ENCODE data around the gene RBKS.
A peak's percentile ranks its signal among the peaks of the same experiment; 100 is the strongest.
"Not testable (repeated sequence)": the region's sequence is repeated elsewhere in the genome, so short reads cannot be mapped to it uniquely, and the experiment has no call there.

RBKS gene

GRCh38 chr2:27903649-27904404 is 13.6 kb upstream of the RBKS start:
- no peak for DNase-seq

GRCh38 chr2:27903018-27903417 is 12.8 kb upstream of the RBKS start:
- DNase-seq, result no peak

GRCh38 chr2:27902098-27902497 is 11.9 kb upstream of the RBKS start:
- no peak for DNase-seq

GRCh38 chr2:27901234-27901633 is 11.0 kb upstream of the RBKS start:
- no peak for DNase-seq

- DNase-seq, result no peak
Observed at GRCh38 chr2:27897717-27898116, 7.5 kb upstream of the RBKS start.

- no peak for DNase-seq
Observed at GRCh38 chr2:27893006-27893405, 2.8 kb upstream of the RBKS start.

GRCh38 chr2:27891673-27892105 is 1.5 kb upstream of the RBKS start:
- DNase-seq, result no peak

GRCh38 chr2:27890924-27891672 is 911 bp upstream of the RBKS start:
- peak; percentile 67 for DNase-seq

- DNase-seq, result no peak
Observed at GRCh38 chr2:27889774-27890145, 427 bp downstream of the RBKS start.

GRCh38 chr2:27888790-27889189 is 1.4 kb downstream of the RBKS start:
- no peak for DNase-seq

GRCh38 chr2:27887830-27888229 is 2.4 kb downstream of the RBKS start:
- no peak for DNase-seq

- no peak for DNase-seq
Observed at GRCh38 chr2:27887111-27887510, 3.1 kb downstream of the RBKS start.

- DNase-seq, result no peak
Observed at GRCh38 chr2:27886322-27886721, 3.9 kb downstream of the RBKS start.

- no peak for DNase-seq
Observed at GRCh38 chr2:27885661-27886060, 4.5 kb downstream of the RBKS start.

GRCh38 chr2:27885234-27885633 is 5.0 kb downstream of the RBKS start:
- DNase-seq, result no peak

- no peak for DNase-seq
Observed at GRCh38 chr2:27884601-27885000, 5.6 kb downstream of the RBKS start.

GRCh38 chr2:27882584-27882922 is 7.6 kb downstream of the RBKS start:
- DNase-seq, result not testable (repeated sequence)

- not testable (repeated sequence) for DNase-seq
Observed at GRCh38 chr2:27881815-27882583, 8.2 kb downstream of the RBKS start.

GRCh38 chr2:27878825-27879224 is 11.4 kb downstream of the RBKS start:
- no peak for DNase-seq

- no peak for DNase-seq
Observed at GRCh38 chr2:27875089-27875881, 14.9 kb downstream of the RBKS start.

GRCh38 chr2:27873091-27873490 is 17.1 kb downstream of the RBKS start:
- no peak for DNase-seq

GRCh38 chr2:27871802-27872201 is 18.4 kb downstream of the RBKS start:
- DNase-seq, result no peak

GRCh38 chr2:27870724-27871123 is 19.5 kb downstream of the RBKS start:
- no peak for DNase-seq

All from activated effector memory CD4-positive, alpha-beta T cell treated with Interleukin-2 at 50 U/mL for 16 hours (primary cell).